IMR-90 (cell line): ENCODE results near the gene ITSN2. TPM values are rescaled to one million over a fixed set of nuclear protein-coding genes. Genes with fewer than 3 reads are reported as not detected.

Experiments
- ATAC-seq: fragments of 200-7000 bp; cut with Tn5 transposase; 2 replicates; pipeline ENCODE4 v1.9.1; 2020; ENCODE audit warnings: low read depth, mild to moderate bottlenecking, moderate library complexity
- BruUV-seq: library from RNA; stranded (reverse); fragments of 400-500 nt; replicated peaks from 2 replicates; lab custom pipeline; 2021; lab: Mats Ljungman, UMichigan
- CTCF ChIA-PET: fragments of 300-600 bp; formaldehyde crosslinking; extraction: SDS; loops from one replicate; lab custom pipeline; 2021; ENCODE audit warnings: antibody characterized with exemption; lab: Yijun Ruan, JAX
- POLR2A ChIA-PET: fragments of 300-600 bp; sonication (Branson Sonifier 250); formaldehyde crosslinking; loops from one replicate; lab custom pipeline; 2022; ENCODE audit warnings: antibody characterized with exemption; ENCODE audit not compliant: unreplicated experiment; lab: Charles Lee
- DNase-seq: peaks from one replicate; pipeline ENCODE4 v3.0.0; 2013
- H2AFZ ChIP-seq: replicated peaks from 2 replicates; pipeline ENCODE3; 2013; ENCODE audit warnings: low read length, mild to moderate bottlenecking; ENCODE audit not compliant: poor library complexity
- H2AK5ac ChIP-seq: 2 replicates; pipeline ENCODE4 v1.6.1; 2013; ENCODE audit warnings: low read depth, low read length, inconsistent platforms
- H2AK9ac ChIP-seq: replicated peaks from 2 replicates; pipeline ENCODE3; 2013; ENCODE audit warnings: mild to moderate bottlenecking, low read depth, low read length, moderate library complexity; ENCODE audit not compliant: poor library complexity
- H2BK120ac ChIP-seq: 2 replicates; pipeline ENCODE4 v1.6.1; 2013; ENCODE audit warnings: low read depth, low read length, inconsistent platforms
- H2BK15ac ChIP-seq: 3 replicates; pipeline ENCODE4 v1.6.1; 2013; ENCODE audit warnings: low read depth, low read length, inconsistent platforms
- H2BK20ac ChIP-seq: 2 replicates; pipeline ENCODE4 v1.6.1; 2013; ENCODE audit warnings: low read depth, mild to moderate bottlenecking, inconsistent platforms, low read length, moderate library complexity
- H2BK5ac ChIP-seq: 2 replicates; pipeline ENCODE4 v1.6.1; 2013; ENCODE audit warnings: mild to moderate bottlenecking, low read depth, low read length, inconsistent platforms; ENCODE audit not compliant: poor library complexity, severe bottlenecking
- H3K14ac ChIP-seq: replicated peaks from 2 replicates; pipeline ENCODE4 v1.6.1; 2013; ENCODE audit warnings: low read depth, low read length, inconsistent platforms
- H3K18ac ChIP-seq: 2 replicates; pipeline ENCODE4 v1.6.1; 2013; ENCODE audit warnings: low read depth, low read length, control low read depth
- H3K23ac ChIP-seq: 2 replicates; pipeline ENCODE4 v1.6.1; 2013; ENCODE audit warnings: low read depth, low read length, inconsistent platforms
- H3K27ac ChIP-seq: 2 replicates; pipeline ENCODE4 v1.5.1; 2013; ENCODE audit warnings: mild to moderate bottlenecking, control low read depth, low read length; ENCODE audit not compliant: insufficient read depth
- H3K27me3 ChIP-seq: 2 replicates; pipeline ENCODE4 v1.6.1; 2013; ENCODE audit warnings: low read length; ENCODE audit not compliant: control insufficient read depth, insufficient read depth
- H3K36me3 ChIP-seq: 2 replicates; pipeline ENCODE4 v1.6.1; 2013; ENCODE audit warnings: low read length, mixed read lengths; ENCODE audit not compliant: control insufficient read depth, insufficient read depth
- H3K4ac ChIP-seq: 2 replicates; pipeline ENCODE4 v1.6.1; 2013; ENCODE audit warnings: low read depth, low read length, inconsistent platforms
- H3K4me1 ChIP-seq: 2 replicates; pipeline ENCODE4 v1.6.1; 2013; ENCODE audit warnings: low read length, mixed read lengths; ENCODE audit not compliant: control insufficient read depth, insufficient read depth
- H3K4me2 ChIP-seq: 2 replicates; pipeline ENCODE4 v1.6.1; 2013; ENCODE audit warnings: low read depth, mild to moderate bottlenecking, control low read depth, low read length, moderate library complexity
- H3K4me3 ChIP-seq: 2 replicates; pipeline ENCODE4 v1.5.1; 2013; ENCODE audit warnings: low read depth, mild to moderate bottlenecking, control low read depth, low read length, moderate library complexity; ENCODE audit not compliant: insufficient read depth
- H3K56ac ChIP-seq: 2 replicates; pipeline ENCODE4 v1.6.1; 2013; ENCODE audit warnings: low read length, inconsistent platforms; ENCODE audit not compliant: insufficient read depth; ENCODE audit errors: extremely low read depth
- H3K79me1 ChIP-seq, 2 experiments: 2 replicates each; pipeline ENCODE4 v1.6.1; 2013; ENCODE audit warnings: low read length in 2 of 2, inconsistent platforms in 1 of 2, low read depth in 1 of 2
- H3K9ac ChIP-seq: 2 replicates; pipeline ENCODE4 v1.6.1; 2013; ENCODE audit warnings: low read depth, low read length, control low read depth
- H3K9me1 ChIP-seq: 2 replicates; pipeline ENCODE4 v1.6.1; 2013; ENCODE audit warnings: low read length, inconsistent platforms; ENCODE audit not compliant: insufficient read depth
- H3K9me3 ChIP-seq: 2 replicates; pipeline ENCODE4 v1.6.1; 2013; ENCODE audit warnings: low read length; ENCODE audit not compliant: control insufficient read depth, insufficient read depth
- H4K20me1 ChIP-seq: 2 replicates; pipeline ENCODE4 v1.6.1; 2013; ENCODE audit warnings: low read length, inconsistent platforms; ENCODE audit not compliant: insufficient read depth
- H4K5ac ChIP-seq: 2 replicates; pipeline ENCODE4 v1.6.1; 2013; ENCODE audit warnings: mild to moderate bottlenecking, low read depth, low read length, control low read depth
- H4K8ac ChIP-seq, 2 experiments: 2 replicates each; pipeline ENCODE4 v1.6.1; 2013; ENCODE audit warnings: low read depth in 2 of 2, low read length in 2 of 2, control low read depth in 1 of 2, inconsistent platforms in 1 of 2
- H4K91ac ChIP-seq: 2 replicates; pipeline ENCODE4 v1.6.1; 2013; ENCODE audit warnings: low read depth, low read length, inconsistent platforms; ENCODE audit not compliant: insufficient read depth
- BHLHE40 ChIP-seq: fragments of 150-350 bp; IDR thresholded peaks from 2 replicates; pipeline ENCODE4 v1.6.1; 2016; ENCODE audit warnings: mild to moderate bottlenecking, low read depth, low read length
- POLR2A ChIP-seq: IDR thresholded peaks from 2 replicates; pipeline ENCODE4 v1.6.1; 2012; ENCODE audit warnings: mild to moderate bottlenecking, low read depth, low read length
- RAD21 ChIP-seq: IDR thresholded peaks from 2 replicates; pipeline ENCODE4 v1.6.1; 2012; ENCODE audit warnings: low read length, improper control_type of control experiment
- WGBS, 2 experiments: methylation state at CpG; one replicate each; pipeline versions ENCODE4 v1.1.5 to v1.1.7; 2013; ENCODE audit warnings: missing lambda C conversion rate in 2 of 2; ENCODE audit not compliant: insufficient read length in 1 of 2; ENCODE audit errors: extremely low coverage in 2 of 2; 5-methylcytosine and 5-hydroxymethylcytosine counted together
- dilution Hi-C: fragments of 300-500 bp; cut with HindIII; formaldehyde crosslinking; loops from one replicate; pipeline ENCODE4 v1.14.3; 2018; ENCODE audit warnings: low sequenced_read_pairs; ENCODE audit not compliant: unreplicated experiment
- in situ Hi-C: fragments of 300-500 bp; cut with MboI; formaldehyde crosslinking; loops from 3 replicates; pipeline ENCODE4 v1.14.3; 2019; ENCODE audit warnings: low sequenced_read_pairs, inconsistent platforms, mixed read lengths
- intact Hi-C: fragments of 100-400 bp; cut with micrococcal nuclease; formaldehyde crosslinking; loops from 2 replicates; pipeline ENCODE4 v1.10.0; 2022
- polyA plus RNA-seq, 3 experiments: library from polyadenylated mRNA; depleted of rRNA; stranded (reverse); fragments of >200 nt; gene quantifications; 2 replicates each; pipeline ENCODE4 v1.2.3, GENCODE V29; 2012; ENCODE audit warnings: low replicate concordance in 1 of 3
- total RNA-seq: library from RNA; depleted of rRNA; stranded (reverse); fragments of >200 nt; gene quantifications from 2 replicates; pipeline ENCODE4 v1.2.3, GENCODE V29; 2012
- TF ChIP-seq, protein P1 (sequence below): fragments of 150-350 bp; IDR thresholded peaks from 2 replicates; pipeline ENCODE4 v1.6.1; 2016; ENCODE audit warnings: low read depth, mild to moderate bottlenecking, low read length, moderate library complexity, borderline replicate concordance

The ITSN2 gene
- total and polyA plus RNA-seq, 2 of the 4 experiments (the other 2 are of a cell fraction) = 10.7 to 17.2 TPM

DNA sequence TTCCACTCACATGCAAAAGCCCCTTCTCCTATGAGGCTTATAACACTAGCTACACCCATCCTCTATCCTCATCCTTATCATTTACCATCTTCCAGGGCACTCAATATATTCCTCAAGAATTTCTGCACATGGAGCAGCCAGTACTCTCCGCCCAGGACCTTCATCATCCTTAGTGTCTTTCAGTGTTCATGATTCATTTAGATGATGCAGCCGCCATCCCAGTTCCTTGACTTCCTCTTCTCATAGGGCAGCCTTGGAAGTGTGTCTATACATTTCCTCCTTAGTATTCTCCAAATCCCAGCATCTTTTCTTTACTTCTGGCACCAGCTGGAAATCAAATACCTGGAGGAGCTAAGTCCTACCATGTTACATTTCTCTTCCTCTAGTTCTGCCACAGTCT is 3.0 kb upstream of the ITSN2 start:
- Histone ChIP-seq H3K36me3 (no peaks in the 10 kb centered on the region), H3K18ac (no peak overlapping the region), H3K9me1 (peaks cover 4% of the 10 kb centered on the region; the same call in 1 of the 2 replicates), H4K20me1 (no peaks in the 10 kb centered on the region), H2BK120ac (no peak overlapping the region), H3K4me3 (no peak overlapping the region), H3K23ac (no peak overlapping the region), H2BK15ac (no peak overlapping the region), H2BK20ac (no peak overlapping the region), H3K4me2 (no peak overlapping the region), H3K4ac (no peak overlapping the region), H2BK5ac (no peak overlapping the region), H3K4me1 (no peaks in the 10 kb centered on the region; the same call in 1 of the 2 replicates), H4K5ac (no peak overlapping the region), H2AK5ac (no peak overlapping the region), H2AFZ (no peak overlapping the region), H4K8ac (no peak overlapping the region), H2AK9ac (no peak overlapping the region), H3K79me1 (peaks cover 3 to 17% of the 10 kb centered on the region in 2 experiments; a peak in 3 of 4 replicates), H3K9ac (no peak overlapping the region), H3K27ac (no peak overlapping the region), H3K9me3 (no peaks in the 10 kb centered on the region), H4K91ac (no peak overlapping the region), H3K27me3 (no peaks in the 10 kb centered on the region; the same call in 1 of the 2 replicates), H3K56ac (no peak overlapping the region), H3K14ac (no peak overlapping the region)
- intact Hi-C loops (no loop called here), dilution Hi-C loops (no loop called here), in situ Hi-C loops (no loop called here)
- ChIA-PET POLR2A (no interaction called here), CTCF (interaction anchor here (0.6 kb wide), 1 partner anchor 56 kb away, joined by 6 read pairs; no protein-coding TSS in a partner anchor)
- TF ChIP-seq BHLHE40 (no peak), RAD21 (no peak), POLR2A (no peak)
- TF ChIP-seq, protein P1, sequence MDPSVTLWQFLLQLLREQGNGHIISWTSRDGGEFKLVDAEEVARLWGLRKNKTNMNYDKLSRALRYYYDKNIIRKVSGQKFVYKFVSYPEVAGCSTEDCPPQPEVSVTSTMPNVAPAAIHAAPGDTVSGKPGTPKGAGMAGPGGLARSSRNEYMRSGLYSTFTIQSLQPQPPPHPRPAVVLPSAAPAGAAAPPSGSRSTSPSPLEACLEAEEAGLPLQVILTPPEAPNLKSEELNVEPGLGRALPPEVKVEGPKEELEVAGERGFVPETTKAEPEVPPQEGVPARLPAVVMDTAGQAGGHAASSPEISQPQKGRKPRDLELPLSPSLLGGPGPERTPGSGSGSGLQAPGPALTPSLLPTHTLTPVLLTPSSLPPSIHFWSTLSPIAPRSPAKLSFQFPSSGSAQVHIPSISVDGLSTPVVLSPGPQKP = no peak
- DNase-seq = no peak
- no CpG with 5 or more reads among the region's 2 CpGs for WGBS, 2 experiments
- no TSS peak for BruUV-seq
- ATAC-seq = no peak
